HepG2 (cell line): ENCODE results near the gene NTN5. TPM values are rescaled to one million over a fixed set of nuclear protein-coding genes. Genes with fewer than 3 reads are reported as not detected.

Source experiments
- ARNTL ChIP-seq: sonication (generic); formaldehyde crosslinking; IDR thresholded peaks from 2 replicates; pipeline ENCODE4 v1.4.0; 2020; ENCODE audit warnings: mild to moderate bottlenecking, missing genetic modification reagents
- CENPX ChIP-seq: sonication (generic); formaldehyde crosslinking; IDR thresholded peaks from 2 replicates; pipeline ENCODE4 v1.9.0; 2021; ENCODE audit warnings: mild to moderate bottlenecking, missing genetic modification reagents, moderate library complexity
- ESRRA ChIP-seq: sonication (generic); formaldehyde crosslinking; IDR thresholded peaks from 2 replicates; pipeline ENCODE4 v1.5.1; 2020; ENCODE audit warnings: mild to moderate bottlenecking, low read depth, missing genetic modification reagents
- FOXM1 ChIP-seq: sonication (generic); formaldehyde crosslinking; IDR thresholded peaks from 2 replicates; pipeline ENCODE4 v1.5.0; 2020; ENCODE audit warnings: missing genetic modification reagents
- GATAD2A ChIP-seq: IDR thresholded peaks from 2 replicates; pipeline ENCODE4 v1.6.1; 2016
- HES4 ChIP-seq: sonication (generic); formaldehyde crosslinking; IDR thresholded peaks from 2 replicates; pipeline ENCODE4 v1.9.0; 2021; ENCODE audit warnings: mild to moderate bottlenecking, missing genetic modification reagents, borderline replicate concordance
- IRF2 ChIP-seq: IDR thresholded peaks from 2 replicates; pipeline ENCODE4 v1.6.1; 2018; ENCODE audit warnings: missing genetic modification reagents, missing compliant biosample characterization
- KDM2A ChIP-seq: sonication (generic); formaldehyde crosslinking; IDR thresholded peaks from 2 replicates; pipeline ENCODE4 v1.4.0; 2020; ENCODE audit warnings: low read depth, missing genetic modification reagents, borderline replicate concordance
- MBNL3 ChIP-seq: fragments of 250-450 bp; sonication (Bioruptor Pico); conservative IDR thresholded peaks from 2 replicates; pipeline ENCODE4 v1.8.0; 2022; ENCODE audit warnings: mild to moderate bottlenecking, inconsistent platforms
- MXI1 ChIP-seq: IDR thresholded peaks from 3 replicates; pipeline ENCODE4 v1.6.1; 2012; ENCODE audit warnings: low read depth, low read length, inconsistent platforms, borderline replicate concordance
- TAF15 ChIP-seq: fragments of 200-400 bp; formaldehyde crosslinking; IDR thresholded peaks from one replicate; pipeline ENCODE4 v1.6.1; 2018; ENCODE audit warnings: mild to moderate bottlenecking, low read depth, low read length; ENCODE audit not compliant: poor library complexity, severe bottlenecking
- THAP11 ChIP-seq: IDR thresholded peaks from 2 replicates; pipeline ENCODE4 v1.6.1; 2016; ENCODE audit warnings: missing biosample characterization, missing genetic modification reagents
- ZBTB21 ChIP-seq: sonication (generic); formaldehyde crosslinking; IDR thresholded peaks from 2 replicates; pipeline ENCODE4 v1.4.0; 2020; ENCODE audit warnings: missing genetic modification reagents
- ZNF282 ChIP-seq: fragments of 450-650 bp; IDR thresholded peaks from 2 replicates; pipeline ENCODE4 v1.6.1; 2018; ENCODE audit not compliant: partially characterized antibody
- ZNF329 ChIP-seq: sonication (generic); formaldehyde crosslinking; IDR thresholded peaks from 2 replicates; pipeline ENCODE4 v1.9.0; 2021; ENCODE audit warnings: low read depth, mild to moderate bottlenecking, missing genetic modification reagents
- ZNF660 ChIP-seq: sonication (generic); formaldehyde crosslinking; IDR thresholded peaks from 2 replicates; pipeline ENCODE4 v1.5.1; 2020; ENCODE audit warnings: mild to moderate bottlenecking, low read depth, missing genetic modification reagents, borderline replicate concordance
- ZNF775 ChIP-seq: sonication (generic); formaldehyde crosslinking; IDR thresholded peaks from 2 replicates; pipeline ENCODE4 v1.4.0; 2020; ENCODE audit warnings: missing genetic modification reagents, mild to moderate bottlenecking, moderate library complexity, borderline replicate concordance
- ZSCAN20 ChIP-seq: sonication (generic); formaldehyde crosslinking; IDR thresholded peaks from 2 replicates; pipeline ENCODE4 v1.4.0; 2020; ENCODE audit warnings: missing genetic modification reagents, mild to moderate bottlenecking, borderline replicate concordance
- polyA plus RNA-seq, 8 experiments: library from polyadenylated mRNA; depleted of rRNA in 3 of 8; stranded (reverse) in 7 of 8; unstranded in 1 of 8; fragments of >200 nt; fragmentation: Illumina TruSeq in 4 of 8; extraction: Trizol in 4 of 8; gene quantifications; 2 replicates each; pipeline versions ENCODE4 v1.2.1 to v1.2.3, GENCODE V29; 2011 to 2016; ENCODE audit warnings: low read depth in 4 of 8, missing spikeins in 1 of 8, mixed read lengths in 1 of 8; ENCODE audit not compliant: insufficient read depth in 1 of 8
- total RNA-seq, 5 experiments: library from RNA; depleted of rRNA; stranded (reverse); fragments of >200 nt; fragmentation: Illumina TruSeq; extraction: Trizol; gene quantifications; 2 replicates each; pipeline ENCODE4 v1.2.3, GENCODE V29; 2016; ENCODE audit warnings: low read depth in 1 of 5
- TF ChIP-seq, protein P1 (sequence below): IDR thresholded peaks from 2 replicates; pipeline ENCODE4 v1.4.0; 2020; ENCODE audit warnings: mild to moderate bottlenecking, missing genetic modification reagents
- TF ChIP-seq, protein P2 (sequence below): sonication (generic); formaldehyde crosslinking; IDR thresholded peaks from 2 replicates; pipeline ENCODE4 v1.9.0; 2021; ENCODE audit warnings: missing genetic modification reagents, mild to moderate bottlenecking, borderline replicate concordance
- TF ChIP-seq, protein P3 (sequence below): sonication (generic); IDR thresholded peaks from 2 replicates; pipeline ENCODE4 v1.6.1; 2016; ENCODE audit warnings: low read depth, borderline replicate concordance

The NTN5 gene
- total and polyA plus RNA-seq, 2 of the 13 experiments (the other 11 are each of a cell fraction or from before 2014, with no cell fraction given): 0.05 TPM; not detected in 1

DNA sequence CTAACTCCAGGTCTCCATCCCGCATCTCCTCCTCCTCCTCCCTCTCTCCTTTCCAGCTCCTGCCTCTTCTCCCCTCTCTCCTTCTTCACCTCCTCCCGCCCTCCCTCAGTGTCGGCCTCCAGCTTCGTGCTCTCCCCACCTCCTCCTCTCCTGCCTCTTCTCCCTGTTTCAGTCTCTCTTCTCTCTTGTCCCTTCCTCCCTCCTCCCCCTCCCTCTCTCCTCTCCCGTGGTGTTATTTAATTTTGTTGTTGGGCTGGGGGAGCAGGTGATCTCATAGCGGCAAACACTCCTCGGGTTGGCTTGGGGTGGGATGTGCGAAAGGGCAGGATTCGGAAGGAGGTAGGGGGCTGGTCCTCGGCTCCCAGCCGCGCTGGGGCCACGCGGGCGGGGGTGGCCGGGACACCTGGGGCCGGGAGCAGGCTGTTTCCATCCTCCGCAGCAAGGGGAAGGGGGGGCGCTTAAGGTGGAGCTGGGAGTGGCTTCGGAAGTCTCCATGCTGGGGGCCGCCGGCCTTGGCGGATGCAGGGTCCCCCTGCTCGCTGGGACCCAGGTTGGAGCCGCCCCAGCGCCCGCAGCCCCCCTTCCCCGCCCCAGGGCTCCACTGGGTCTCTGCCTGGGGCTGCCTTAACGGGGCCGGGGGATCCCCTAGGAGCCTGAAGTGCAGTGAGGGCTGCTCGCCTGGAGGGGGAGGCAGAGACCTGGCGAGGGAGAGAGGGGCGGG is 26.7 kb downstream of the NTN5 start, which contains the start of gene CA11 (continued):
- TF ChIP-seq, protein P1, sequence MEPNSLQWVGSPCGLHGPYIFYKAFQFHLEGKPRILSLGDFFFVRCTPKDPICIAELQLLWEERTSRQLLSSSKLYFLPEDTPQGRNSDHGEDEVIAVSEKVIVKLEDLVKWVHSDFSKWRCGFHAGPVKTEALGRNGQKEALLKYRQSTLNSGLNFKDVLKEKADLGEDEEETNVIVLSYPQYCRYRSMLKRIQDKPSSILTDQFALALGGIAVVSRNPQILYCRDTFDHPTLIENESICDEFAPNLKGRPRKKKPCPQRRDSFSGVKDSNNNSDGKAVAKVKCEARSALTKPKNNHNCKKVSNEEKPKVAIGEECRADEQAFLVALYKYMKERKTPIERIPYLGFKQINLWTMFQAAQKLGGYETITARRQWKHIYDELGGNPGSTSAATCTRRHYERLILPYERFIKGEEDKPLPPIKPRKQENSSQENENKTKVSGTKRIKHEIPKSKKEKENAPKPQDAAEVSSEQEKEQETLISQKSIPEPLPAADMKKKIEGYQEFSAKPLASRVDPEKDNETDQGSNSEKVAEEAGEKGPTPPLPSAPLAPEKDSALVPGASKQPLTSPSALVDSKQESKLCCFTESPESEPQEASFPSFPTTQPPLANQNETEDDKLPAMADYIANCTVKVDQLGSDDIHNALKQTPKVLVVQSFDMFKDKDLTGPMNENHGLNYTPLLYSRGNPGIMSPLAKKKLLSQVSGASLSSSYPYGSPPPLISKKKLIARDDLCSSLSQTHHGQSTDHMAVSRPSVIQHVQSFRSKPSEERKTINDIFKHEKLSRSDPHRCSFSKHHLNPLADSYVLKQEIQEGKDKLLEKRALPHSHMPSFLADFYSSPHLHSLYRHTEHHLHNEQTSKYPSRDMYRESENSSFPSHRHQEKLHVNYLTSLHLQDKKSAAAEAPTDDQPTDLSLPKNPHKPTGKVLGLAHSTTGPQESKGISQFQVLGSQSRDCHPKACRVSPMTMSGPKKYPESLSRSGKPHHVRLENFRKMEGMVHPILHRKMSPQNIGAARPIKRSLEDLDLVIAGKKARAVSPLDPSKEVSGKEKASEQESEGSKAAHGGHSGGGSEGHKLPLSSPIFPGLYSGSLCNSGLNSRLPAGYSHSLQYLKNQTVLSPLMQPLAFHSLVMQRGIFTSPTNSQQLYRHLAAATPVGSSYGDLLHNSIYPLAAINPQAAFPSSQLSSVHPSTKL (CRISPR knock-in tag): peak; percentile 29; the same call in 1 of the 2 replicates
- TF ChIP-seq GATAD2A (CRISPR knock-in tag) (no peak; the same call in 1 of the 2 replicates), CENPX (CRISPR knock-in tag) (no peak), ZNF329 (CRISPR knock-in tag) (no peak), ARNTL (CRISPR knock-in tag) (peak; percentile 82), ZSCAN20 (CRISPR knock-in tag) (no peak), IRF2 (CRISPR knock-in tag) (peak; percentile 77; the same call in 1 of the 2 replicates), HES4 (CRISPR knock-in tag) (no peak), THAP11 (CRISPR knock-in tag) (peak; percentile 89), ESRRA (CRISPR knock-in tag) (peak; percentile 37; the same call in 1 of the 2 replicates), ZNF775 (CRISPR knock-in tag) (no peak), ZNF282 (no peak), TAF15 (no peak), ZBTB21 (CRISPR knock-in tag) (no peak), KDM2A (CRISPR knock-in tag) (peak; percentile 70; the same call in 1 of the 2 replicates), MBNL3 (CRISPR knock-in tag) (no peak), ZNF660 (CRISPR knock-in tag) (no peak), FOXM1 (CRISPR knock-in tag) (no peak), MXI1 (no peak)
- TF ChIP-seq, protein P2, sequence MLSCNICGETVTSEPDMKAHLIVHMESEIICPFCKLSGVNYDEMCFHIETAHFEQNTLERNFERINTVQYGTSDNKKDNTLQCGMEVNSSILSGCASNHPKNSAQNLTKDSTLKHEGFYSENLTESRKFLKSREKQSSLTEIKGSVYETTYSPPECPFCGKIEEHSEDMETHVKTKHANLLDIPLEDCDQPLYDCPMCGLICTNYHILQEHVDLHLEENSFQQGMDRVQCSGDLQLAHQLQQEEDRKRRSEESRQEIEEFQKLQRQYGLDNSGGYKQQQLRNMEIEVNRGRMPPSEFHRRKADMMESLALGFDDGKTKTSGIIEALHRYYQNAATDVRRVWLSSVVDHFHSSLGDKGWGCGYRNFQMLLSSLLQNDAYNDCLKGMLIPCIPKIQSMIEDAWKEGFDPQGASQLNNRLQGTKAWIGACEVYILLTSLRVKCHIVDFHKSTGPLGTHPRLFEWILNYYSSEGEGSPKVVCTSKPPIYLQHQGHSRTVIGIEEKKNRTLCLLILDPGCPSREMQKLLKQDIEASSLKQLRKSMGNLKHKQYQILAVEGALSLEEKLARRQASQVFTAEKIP: no peak
- TF ChIP-seq, protein P3, sequence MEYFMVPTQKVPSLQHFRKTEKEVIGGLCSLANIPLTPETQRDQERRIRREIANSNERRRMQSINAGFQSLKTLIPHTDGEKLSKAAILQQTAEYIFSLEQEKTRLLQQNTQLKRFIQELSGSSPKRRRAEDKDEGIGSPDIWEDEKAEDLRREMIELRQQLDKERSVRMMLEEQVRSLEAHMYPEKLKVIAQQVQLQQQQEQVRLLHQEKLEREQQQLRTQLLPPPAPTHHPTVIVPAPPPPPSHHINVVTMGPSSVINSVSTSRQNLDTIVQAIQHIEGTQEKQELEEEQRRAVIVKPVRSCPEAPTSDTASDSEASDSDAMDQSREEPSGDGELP: no peak; the same call in 1 of the 2 replicates
